K562 (cell line): ENCODE results near the gene METRNL. TPM values are rescaled to one million over a fixed set of nuclear protein-coding genes. Genes with fewer than 3 reads are reported as not detected.

Experiments used
- ATAC-seq: fragments of 200-7000 bp; cut with Tn5 transposase; 3 replicates; pipeline ENCODE4 v1.9.1; 2020; ENCODE audit warnings: moderate library complexity
- BruUV-seq: library from RNA; stranded (reverse); fragments of 400-500 nt; replicated peaks from 2 replicates; lab custom pipeline; 2021; lab: Mats Ljungman, UMichigan
- CTCF ChIA-PET: fragments of 300-600 bp; formaldehyde crosslinking; extraction: SDS; loops from one replicate; lab custom pipeline; 2021; ENCODE audit warnings: low intra/inter-chr PET ratio; lab: Yijun Ruan, JAX
- POLR2A ChIA-PET: fragments of 300-600, 350-650 bp; sonication (Branson Sonifier 250); formaldehyde crosslinking; extraction: SDS; loops from one replicate; lab custom pipeline; 2021; ENCODE audit warnings: antibody characterized with exemption, inconsistent platforms; lab: Yijun Ruan, JAX
- DNase-seq, 4 experiments: peaks; one replicate each; pipeline versions ENCODE4 v3.0.0 to v3.0.0-alpha.2; 2011 to 2018; ENCODE audit warnings: low spot score in 3 of 4, mixed read lengths in 3 of 4; ENCODE audit errors: extremely low read depth in 1 of 4
- FAIRE-seq: peaks from 2 replicates; lab custom pipeline; 2011; peaks lifted over from hg19 to GRCh38; lab: Jason Lieb, UNC
- H2AFZ ChIP-seq: 2 replicates; pipeline ENCODE4 v1.6.0; 2011; ENCODE audit warnings: low read depth, low read length, control low read depth, inconsistent platforms
- H3K27ac ChIP-seq: fragments of 200-600 bp; 3 replicates; pipeline ENCODE4 v1.8.0; 2011; ENCODE audit warnings: low read depth, mild to moderate bottlenecking, control low read depth, inconsistent platforms, low read length, moderate library complexity, mixed read lengths; ENCODE audit errors: extremely low read depth
- H3K27me3 ChIP-seq, 2 experiments: fragments of 300-600 bp in 1 of 2; 2 replicates in 1 of 2; 3 replicates in 1 of 2; pipeline versions ENCODE4 v1.6.0 to v1.8.0; 2011; ENCODE audit warnings: inconsistent platforms in 2 of 2, low read length in 2 of 2, mild to moderate bottlenecking in 1 of 2, mixed read lengths in 1 of 2, moderate library complexity in 1 of 2; ENCODE audit not compliant: control insufficient read depth in 2 of 2, insufficient read depth in 2 of 2
- H3K36me3 ChIP-seq: fragments of 300-600 bp; 3 replicates; pipeline ENCODE4 v1.8.0; 2011; ENCODE audit warnings: mild to moderate bottlenecking, low read length, inconsistent platforms; ENCODE audit not compliant: control insufficient read depth, insufficient read depth
- H3K4me1 ChIP-seq, 2 experiments: fragments of 200-600 bp in 1 of 2; replicated peaks in 1 of 2; 2 replicates in 1 of 2; 3 replicates in 1 of 2; pipeline versions ENCODE4 v1.5.1 to v1.8.0; 2011; ENCODE audit warnings: inconsistent platforms in 2 of 2, low read length in 2 of 2, mild to moderate bottlenecking in 1 of 2, mixed read lengths in 1 of 2, moderate library complexity in 1 of 2; ENCODE audit not compliant: control insufficient read depth in 2 of 2, insufficient read depth in 2 of 2
- H3K4me2 ChIP-seq: 2 replicates; pipeline ENCODE4 v1.6.1; 2011; ENCODE audit warnings: low read length, control low read depth, inconsistent platforms, mixed read lengths; ENCODE audit not compliant: insufficient read depth
- H3K4me3 ChIP-seq: fragments of 200-600 bp; sonication (generic), shearing (Covaris generic); 2 replicates; pipeline ENCODE4 v1.5.1; 2016; ENCODE audit warnings: control low read depth, inconsistent platforms
- H3K79me2 ChIP-seq: fragments of 200-600 bp; 3 replicates; pipeline ENCODE4 v1.8.0; 2011; ENCODE audit warnings: low read length, inconsistent platforms; ENCODE audit not compliant: control insufficient read depth, insufficient read depth
- H3K9ac ChIP-seq, 2 experiments: 2 replicates each; pipeline versions ENCODE4 v1.6.0 to v1.6.1; 2011; ENCODE audit warnings: low read depth in 2 of 2, low read length in 2 of 2, control low read depth in 1 of 2, inconsistent platforms in 1 of 2, mild to moderate bottlenecking in 1 of 2, mixed read lengths in 1 of 2; ENCODE audit not compliant: insufficient read depth in 1 of 2
- H3K9me1 ChIP-seq: one replicate; pipeline ENCODE4 v1.6.0; 2011; ENCODE audit warnings: inconsistent platforms, mild to moderate bottlenecking, low read length, moderate library complexity; ENCODE audit not compliant: control insufficient read depth, insufficient read depth
- H3K9me3 ChIP-seq: replicated peaks from 2 replicates; pipeline ENCODE4 v1.5.1; 2011; ENCODE audit warnings: low read depth, low read length, inconsistent platforms; ENCODE audit not compliant: control insufficient read depth, insufficient read depth
- H4K20me1 ChIP-seq: replicated peaks from 2 replicates; pipeline ENCODE4 v1.6.1; 2011; ENCODE audit warnings: low read length, inconsistent platforms, mixed read lengths; ENCODE audit not compliant: control insufficient read depth, insufficient read depth
- BHLHE40 ChIP-seq: IDR thresholded peaks from 2 replicates; pipeline ENCODE4 v1.6.1; 2011; ENCODE audit warnings: low read length, improper control_type of control experiment
- CBFB ChIP-seq: sonication (generic); formaldehyde crosslinking; IDR thresholded peaks from 2 replicates; pipeline ENCODE4 v1.4.0; 2020; ENCODE audit warnings: mild to moderate bottlenecking, missing genetic modification reagents
- CSDE1 ChIP-seq, 2 experiments: fragments of 450-650 bp; IDR thresholded peaks; 2 replicates each; pipeline ENCODE4 v1.6.1; 2016; ENCODE audit warnings: mild to moderate bottlenecking in 1 of 2
- CTBP1 ChIP-seq: fragments of 450-650 bp; IDR thresholded peaks from 2 replicates; pipeline ENCODE4 v1.6.1; 2016; ENCODE audit warnings: borderline replicate concordance
- DLX4 ChIP-seq: fragments of 250-450 bp; sonication (Bioruptor Pico); IDR thresholded peaks from 2 replicates; pipeline ENCODE4 v1.6.1; 2021; ENCODE audit warnings: mild to moderate bottlenecking
- EGR1 ChIP-seq: fragments of 450-650 bp; conservative IDR thresholded peaks from 2 replicates; pipeline ENCODE4 v1.6.1; 2017; ENCODE audit warnings: mild to moderate bottlenecking
- FOXM1 ChIP-seq, 2 experiments: fragments of 450-650 bp in 1 of 2; sonication (generic) in 1 of 2; formaldehyde crosslinking in 1 of 2; IDR thresholded peaks; 2 replicates each; pipeline versions ENCODE4 v1.6.1 to v1.9.0; 2017 to 2022; ENCODE audit warnings: low read depth in 2 of 2, mild to moderate bottlenecking in 2 of 2, missing genetic modification reagents in 1 of 2, moderate library complexity in 1 of 2
- GABPB2 ChIP-seq: fragments of 250-450 bp; sonication (Bioruptor Pico); conservative IDR thresholded peaks from 2 replicates; pipeline ENCODE4 v1.5.1; 2021; ENCODE audit warnings: mild to moderate bottlenecking
- GATAD2A ChIP-seq: fragments of 450-650 bp; IDR thresholded peaks from 2 replicates; pipeline ENCODE4 v1.6.1; 2017
- MCM7 ChIP-seq, 2 experiments: fragments of 450-650 bp; IDR thresholded peaks; 2 replicates each; pipeline ENCODE4 v1.6.1; 2016 to 2018
- NR1H2 ChIP-seq: sonication (generic); formaldehyde crosslinking; IDR thresholded peaks from 2 replicates; pipeline ENCODE4 v1.4.0; 2020; ENCODE audit warnings: mild to moderate bottlenecking, missing genetic modification reagents
- SMARCA4 ChIP-seq: fragments of 450-650 bp; IDR thresholded peaks from 2 replicates; pipeline ENCODE4 v1.6.1; 2016
- TCF7L2 ChIP-seq: fragments of 150-350 bp; IDR thresholded peaks from 2 replicates; pipeline ENCODE4 v1.6.1; 2016; ENCODE audit warnings: low read depth, mild to moderate bottlenecking, low read length, moderate library complexity
- TRIM24 ChIP-seq, 2 experiments: fragments of 450-650 bp; IDR thresholded peaks; 2 replicates each; pipeline ENCODE4 v1.6.1; 2016
- ZBTB11 ChIP-seq, 3 experiments: fragments of 200-800 bp in 1 of 3; fragments of 250-450 bp in 1 of 3; fragments of 450-650 bp in 1 of 3; sonication (Bioruptor Pico) in 1 of 3; sonication (Bioruptor generic) in 1 of 3; formaldehyde crosslinking in 1 of 3; IDR thresholded peaks; 2 replicates each; pipeline versions ENCODE4 v1.6.1 to v1.8.0; 2016 to 2022; ENCODE audit warnings: mild to moderate bottlenecking in 2 of 3, missing genetic modification characterization in 2 of 3, missing compliant biosample characterization in 1 of 3, moderate library complexity in 1 of 3
- ZBTB9 ChIP-seq: fragments of 450-650 bp; formaldehyde crosslinking; IDR thresholded peaks from 2 replicates; pipeline ENCODE4 v1.4.0; 2020; ENCODE audit warnings: mild to moderate bottlenecking, moderate library complexity
- ZNF655 ChIP-seq: fragments of 250-450 bp; sonication (Bioruptor Pico); IDR thresholded peaks from 2 replicates; pipeline ENCODE4 v1.5.0; 2021
- WGBS: fragments of 100-300 bp; shearing (Covaris generic); methylation state at CpG from one replicate; pipeline ENCODE4 v1.1.6; 2016; ENCODE audit warnings: low coverage, mixed read lengths; ENCODE audit not compliant: insufficient coverage; ENCODE audit errors: missing lambda C conversion rate; 5-methylcytosine and 5-hydroxymethylcytosine counted together
- in situ Hi-C: fragments of 300-500 bp; cut with MboI; formaldehyde crosslinking; loops from 4 replicates; pipeline ENCODE4 v1.15.0; 2018; ENCODE audit warnings: inconsistent platforms, mixed read lengths
- intact Hi-C: fragments of 100-400 bp; cut with micrococcal nuclease; formaldehyde crosslinking; loops from 2 replicates; pipeline ENCODE4 v1.14.2; 2022
- polyA plus RNA-seq, 8 experiments: library from polyadenylated mRNA; depleted of rRNA in 4 of 8; stranded (reverse) in 5 of 8; unstranded in 3 of 8; fragments of >200 nt; fragmentation: Nextera tagmentation in 2 of 8; fragmentation: Illumina TruSeq in 1 of 8; extraction: Ambion mirVana in 2 of 8; extraction: Trizol in 1 of 8; gene quantifications; 2 replicates each; pipeline versions ENCODE4 v1.2.1 to v1.2.3, GENCODE V29; 2011 to 2014; ENCODE audit warnings: inconsistent platforms in 1 of 8, missing spikeins in 1 of 8
- total RNA-seq, 7 experiments: library from RNA; depleted of rRNA in 6 of 7; stranded (reverse); fragments of >200 nt in 6 of 7; fragmentation: Illumina TruSeq in 2 of 7; extraction: Trizol in 2 of 7; gene quantifications; 2 replicates each; pipeline versions ENCODE4 v1.2.1 to v1.2.3, GENCODE V29; 2011 to 2021; ENCODE audit warnings: low replicate concordance in 1 of 7

Gene METRNL
- total and polyA plus RNA-seq, 9 of the 15 experiments (the other 6 are each of a cell fraction or from before 2014, with no cell fraction given) = 0.17 to 31.8 (median 2.9) TPM

- FAIRE-seq (no peak), ATAC-seq (no peak), DNase-seq (no peak)
- in situ Hi-C loops = no loop called here
- Histone ChIP-seq H3K9ac (peak overlapping the region; percentile 70 to 95; a peak in 3 of 4 replicates), H3K9me1 (no peaks in the 10 kb centered on the region), H4K20me1 (no peaks in the 10 kb centered on the region), H3K4me2 (peak overlapping the region; percentile 79), H3K27ac (peak overlapping the region; percentile 84), H3K27me3 (no peaks in the 10 kb centered on the region), H3K4me1 (peaks cover 27 to 45% of the 10 kb centered on the region in 2 experiments), H3K4me3 (peak overlapping the region; percentile 64), H3K36me3 (peaks cover 18% of the 10 kb centered on the region), H3K79me2 (peaks cover 4% of the 10 kb centered on the region; the same call in 1 of the 3 replicates), H2AFZ (peak overlapping the region; percentile 96), H3K9me3 (peaks cover 10% of the 10 kb centered on the region)
- POLR2A ChIA-PET = no interaction called here
- intact Hi-C loops = no loop called here
- 57% methylated on average over 23 of the region's 55 CpGs for WGBS
- CTCF ChIA-PET = no interaction called here
- BruUV-seq = no TSS peak
- no peak for TF ChIP-seq SMARCA4
- TF ChIP-seq EGR1 = 0 out of 2 replicates have a peak, but pooled peaks have one; percentile 35
- no peak for TF ChIP-seq ZNF655 (CRISPR knock-in tag)
- TF ChIP-seq BHLHE40 = no peak
- no peak for TF ChIP-seq TCF7L2
- TF ChIP-seq NR1H2 (CRISPR knock-in tag) = no peak
- no peak for TF ChIP-seq FOXM1 (IDR thresholded peaks at IDR 0.05; ENCODE audit: low read depth)
- TF ChIP-seq FOXM1 (CRISPR knock-in tag; IDR thresholded peaks at IDR 0.05; ENCODE audit: low read depth) = no peak
- TF ChIP-seq CBFB (CRISPR knock-in tag) = no peak
- TF ChIP-seq DLX4 = no peak
- TF ChIP-seq CSDE1 (IDR thresholded peaks at IDR 0.05) = no peak; a peak in 1 of 4 replicates
- peak; percentile 46; the same call in 1 of the 2 replicates for TF ChIP-seq GATAD2A
- no peak for TF ChIP-seq GABPB2 (CRISPR knock-in tag)
- TF ChIP-seq ZBTB11 (CRISPR knock-in tag; IDR thresholded peaks at IDR 0.05) = peak in 1 of 3 experiments; percentile 24; a peak in 1 of 6 replicates
- no peak for TF ChIP-seq CTBP1
- TF ChIP-seq ZBTB9 (CRISPR knock-in tag) = no peak
- no peak for TF ChIP-seq TRIM24 (IDR thresholded peaks at IDR 0.05)
- TF ChIP-seq MCM7 (IDR thresholded peaks at IDR 0.05) = no peak
Observed at GRCh38 chr17:83050651-83051395, 28.6 kb upstream of the METRNL start.
